GM21528 (cell line): Measurements from ENCODE around the gene ZNF793.

ENCODE experiments used
- ATAC-seq: cut with Tn5 transposase; IDR thresholded peaks from one replicate; pipeline ENCODE4 v1.9.1; 2021; ENCODE audit warnings: mild to moderate bottlenecking, moderate library complexity; ENCODE audit not compliant: unreplicated experiment, low FRiP score

Gene ZNF793

GRCh38 chr19:37564624-37565369 lies 58.1 kb downstream of the ZNF793 start:
- no peak for ATAC-seq

DNA sequence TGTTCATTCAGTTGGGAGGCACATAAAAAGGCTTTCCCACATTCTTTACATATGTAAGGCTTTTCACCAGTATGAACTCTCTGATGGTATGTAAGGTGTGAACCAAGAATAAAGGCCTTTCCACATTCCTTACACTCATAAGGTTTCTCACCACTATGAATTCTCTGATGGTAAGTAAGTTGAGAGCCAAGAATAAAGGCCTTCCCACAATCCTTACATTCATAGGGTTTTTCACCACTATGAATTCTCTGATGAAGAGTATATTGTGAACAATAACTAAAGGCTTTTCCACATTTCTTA lies 58.6 kb downstream of the ZNF793 start:
- no peak for ATAC-seq

- no peak for ATAC-seq
These were observed 65.5 kb downstream of the ZNF793 start for GRCh38 chr19:37572203-37572602.

DNA sequence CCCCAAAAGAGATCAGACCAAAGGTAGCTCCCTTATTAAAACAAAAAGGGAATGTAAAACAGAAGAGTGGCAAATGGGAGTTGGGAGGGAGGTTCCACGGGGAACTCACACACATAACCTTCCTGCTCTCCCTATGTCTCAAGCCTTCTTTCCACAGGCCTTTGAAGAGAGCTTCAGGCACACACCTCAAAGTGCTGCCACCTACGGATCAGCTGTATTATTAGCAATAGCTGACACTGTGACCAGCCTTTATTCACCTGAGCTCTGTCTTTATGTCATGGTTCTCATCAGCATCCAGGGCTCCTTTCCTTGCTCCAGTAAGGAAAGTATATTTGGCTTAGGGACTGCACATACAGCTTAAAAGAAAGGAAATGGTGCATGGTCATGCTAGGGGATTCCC lies 76.6 kb downstream of the ZNF793 start:
- ATAC-seq, result no peak
